OCI-LY3 (cell line): ENCODE measurements around the gene DBNDD2.

Source experiments
- H2AFZ ChIP-seq: fragments of 200-600, 300-600 bp; shearing (Covaris generic); 2 replicates; pipeline ENCODE4 v1.6.0; 2014; ENCODE audit warnings: antibody characterized with exemption, low read depth, low read length
- H3K27ac ChIP-seq: fragments of 200-600, 300-600 bp; sonication (generic); 2 replicates; pipeline ENCODE4 v1.5.1; 2014; ENCODE audit warnings: mild to moderate bottlenecking, low read length, moderate library complexity, mixed read lengths
- H3K27me3 ChIP-seq: fragments of 200-600, 300-600 bp; sonication (generic); 2 replicates; pipeline ENCODE4 v1.6.1; 2014; ENCODE audit warnings: low read depth, low read length, mixed read lengths
- H3K36me3 ChIP-seq: fragments of 200-600, 300-600 bp; sonication (generic); replicated peaks from 2 replicates; pipeline ENCODE3; 2014; ENCODE audit warnings: low read depth, low read length, mixed read lengths
- H3K4me1 ChIP-seq: fragments of 300-600, 200-600 bp; sonication (generic); 2 replicates; pipeline ENCODE4 v1.6.1; 2014; ENCODE audit warnings: low read length, mixed read lengths
- H3K4me2 ChIP-seq: fragments of 200-600, 300-600 bp; sonication (generic); 2 replicates; pipeline ENCODE4 v1.6.1; 2014; ENCODE audit warnings: low read length, mixed read lengths
- H3K4me3 ChIP-seq: fragments of 300-600, 200-600 bp; sonication (generic); 2 replicates; pipeline ENCODE4 v1.5.1; 2014; ENCODE audit warnings: antibody characterized with exemption, mild to moderate bottlenecking, low read length, moderate library complexity
- H3K79me2 ChIP-seq: fragments of 300-600, 200-600 bp; shearing (Covaris generic); 2 replicates; pipeline ENCODE4 v1.6.1; 2014; ENCODE audit warnings: mild to moderate bottlenecking, low read length, mixed read lengths
- H3K9ac ChIP-seq: fragments of 300-600, 200-600 bp; shearing (Covaris generic); 2 replicates; pipeline ENCODE4 v1.6.0; 2014; ENCODE audit warnings: mild to moderate bottlenecking, low read length, moderate library complexity
- H3K9me3 ChIP-seq: fragments of 200-600, 300-600 bp; shearing (Covaris generic); 2 replicates; pipeline ENCODE4 v1.6.1; 2014; ENCODE audit warnings: low read length, mixed read lengths; ENCODE audit not compliant: insufficient read depth
- H4K20me1 ChIP-seq: fragments of 200-600, 300-600 bp; sonication (generic); 2 replicates; pipeline ENCODE4 v1.6.1; 2016; ENCODE audit warnings: low read length, mixed read lengths; ENCODE audit not compliant: insufficient read depth
- CTCF ChIP-seq: fragments of 200-600, 300-600 bp; sonication (generic); IDR thresholded peaks from 2 replicates; pipeline ENCODE4 v1.5.1; 2014; ENCODE audit warnings: antibody characterized with exemption, low read length, low read depth
- EZH2phosphoT487 ChIP-seq: fragments of 200-600 bp; shearing (Covaris generic); IDR thresholded peaks from 2 replicates; pipeline ENCODE4 v1.6.1; 2018; ENCODE audit warnings: antibody characterized with exemption, mixed run types, low read depth

DBNDD2 gene

GRCh38 chr20:45448270-45448669 lies 40.2 kb downstream of the DBNDD2 start:
- TF ChIP-seq EZH2phosphoT487 (no peak), CTCF (no peak)
- H4K20me1 ChIP-seq = 0 out of 2 replicates have a peak, but pooled peaks cover 5% of the 10 kb centered on the region
- no peaks in the 10 kb centered on the region for H3K79me2 ChIP-seq
- no peak overlapping the region for H3K9ac ChIP-seq
- H3K4me2 ChIP-seq = no peak overlapping the region
- H3K4me3 ChIP-seq = no peak overlapping the region
- H3K27me3 ChIP-seq = peaks cover 55% of the 10 kb centered on the region
- H3K36me3 ChIP-seq = no peaks in the 10 kb centered on the region
- H3K9me3 ChIP-seq = no peaks in the 10 kb centered on the region
- H2AFZ ChIP-seq = no peak overlapping the region
- H3K4me1 ChIP-seq = peaks cover 17% of the 10 kb centered on the region
- H3K27ac ChIP-seq = no peak overlapping the region

- Histone ChIP-seq H3K4me2 (no peak overlapping the region), H4K20me1 (0 out of 2 replicates have a peak, but pooled peaks cover 5% of the 10 kb centered on the region), H2AFZ (no peak overlapping the region), H3K27ac (no peak overlapping the region), H3K36me3 (no peaks in the 10 kb centered on the region), H3K79me2 (no peaks in the 10 kb centered on the region), H3K27me3 (peaks cover 58% of the 10 kb centered on the region), H3K4me1 (peaks cover 17% of the 10 kb centered on the region), H3K9ac (no peak overlapping the region), H3K4me3 (no peak overlapping the region), H3K9me3 (no peaks in the 10 kb centered on the region)
- TF ChIP-seq EZH2phosphoT487 (no peak), CTCF (no peak)
Observed at GRCh38 chr20:45449528-45449927, 41.4 kb downstream of the DBNDD2 start.

DNA sequence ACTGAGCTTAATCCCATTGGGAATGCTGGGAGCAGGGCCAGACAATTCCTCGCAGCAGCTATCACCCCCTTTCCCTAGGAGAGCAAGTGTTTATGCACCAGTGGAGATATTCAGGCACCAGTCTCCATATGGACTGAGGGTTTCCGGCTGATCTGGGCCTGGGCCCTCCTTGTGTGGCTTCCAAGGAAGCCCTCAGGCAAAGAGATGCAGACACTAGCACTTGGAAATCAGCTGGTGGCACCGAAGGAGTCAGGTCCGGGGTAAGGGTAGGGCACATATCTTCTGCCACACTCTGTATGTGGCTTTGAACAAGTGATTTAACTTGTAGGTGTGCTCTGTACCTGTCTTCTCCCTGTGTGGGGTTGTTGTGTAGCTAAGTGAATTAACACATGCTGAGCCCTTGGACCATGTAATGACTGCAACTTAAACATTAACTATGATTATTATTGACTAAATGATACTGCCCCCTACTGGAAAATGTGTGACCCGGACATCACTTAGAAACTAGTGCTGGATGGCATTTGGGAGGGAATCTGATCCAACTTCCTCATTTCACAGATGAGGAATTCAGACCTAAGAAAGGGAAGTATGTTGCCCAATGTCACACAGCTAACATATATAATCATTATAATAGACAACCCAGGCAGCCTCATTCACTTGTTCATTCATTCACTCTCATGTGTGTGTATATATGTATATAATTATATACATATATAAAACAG lies 42.2 kb downstream of the DBNDD2 start:
- 0 out of 2 replicates have a peak, but pooled peaks cover 5% of the 10 kb centered on the region for H4K20me1 ChIP-seq
- H3K27ac ChIP-seq = no peak overlapping the region
- H3K4me1 ChIP-seq = peaks cover 17% of the 10 kb centered on the region
- TF ChIP-seq EZH2phosphoT487 (no peak), CTCF (peak; percentile 98)
- no peak overlapping the region for H3K4me2 ChIP-seq
- H2AFZ ChIP-seq = no peak overlapping the region
- no peaks in the 10 kb centered on the region for H3K9me3 ChIP-seq
- H3K79me2 ChIP-seq = no peaks in the 10 kb centered on the region
- H3K9ac ChIP-seq = no peak overlapping the region
- no peak overlapping the region for H3K4me3 ChIP-seq
- peaks cover 54% of the 10 kb centered on the region for H3K27me3 ChIP-seq
- H3K36me3 ChIP-seq = no peaks in the 10 kb centered on the region

GRCh38 chr20:45452238-45452637 lies 44.1 kb downstream of the DBNDD2 start:
- H3K27ac ChIP-seq = no peak overlapping the region
- no peak for TF ChIP-seq CTCF
- H2AFZ ChIP-seq = no peak overlapping the region
- H3K27me3 ChIP-seq = peaks cover 53% of the 10 kb centered on the region
- no peak overlapping the region for H3K9ac ChIP-seq
- no peaks in the 10 kb centered on the region for H3K79me2 ChIP-seq
- 0 out of 2 replicates have a peak, but pooled peaks cover 5% of the 10 kb centered on the region for H4K20me1 ChIP-seq
- peaks cover 17% of the 10 kb centered on the region for H3K4me1 ChIP-seq
- H3K4me2 ChIP-seq = peak overlapping the region; percentile 51
- H3K36me3 ChIP-seq = no peaks in the 10 kb centered on the region
- H3K4me3 ChIP-seq = no peak overlapping the region
- no peaks in the 10 kb centered on the region for H3K9me3 ChIP-seq
